ENCODE measurements around the gene TFEB. TPM values are rescaled to one million over a fixed set of nuclear protein-coding genes. Genes with fewer than 3 reads are reported as not detected.

Gene TFEB
- total and polyA plus RNA-seq, 10 of the 15 experiments (the other 5 are each of a cell fraction or from before 2014, with no cell fraction given) = 0.84 to 108 (median 60.8) TPM

- H3K4me3 ChIP-seq = no peak overlapping the region
- H3K9ac ChIP-seq (ENCODE audit: control insufficient read depth, insufficient read depth, low read length) = no peak overlapping the region
- no peaks in the 10 kb centered on the region for H3K79me2 ChIP-seq (ENCODE audit: control insufficient read depth, insufficient read depth, low read length)
- no peaks in the 10 kb centered on the region for H3K9me3 ChIP-seq (replicated peaks; ENCODE audit: control insufficient read depth, insufficient read depth, low read length)
- H2AFZ ChIP-seq (ENCODE audit: control insufficient read depth, low read depth, low read length) = no peak overlapping the region
- no peaks in the 10 kb centered on the region for H3K36me3 ChIP-seq (ENCODE audit: control insufficient read depth in 2 of 2, insufficient read depth in 2 of 2, low read length in 1 of 2)
- DNase-seq (ENCODE audit: low read depth, low spot score) (no peak), FAIRE-seq (no peak), ATAC-seq (no peak)
- BruUV-seq (replicated peaks) = no TSS peak
- peaks cover 8 to 18% of the 10 kb centered on the region in 2 experiments for H3K27me3 ChIP-seq (replicated peaks in 1 of 2; ENCODE audit: control insufficient read depth in 2 of 2, insufficient read depth in 2 of 2, low read length in 1 of 2)
- no peaks in the 10 kb centered on the region for H4K20me1 ChIP-seq (ENCODE audit: control insufficient read depth, insufficient read depth)
- intact Hi-C loops (cut with micrococcal nuclease; ENCODE audit: unreplicated experiment) (no loop called here), in situ Hi-C loops (cut with MboI) (no loop called here)
- WGBS (ENCODE audit: insufficient coverage, insufficient replicate concordance, low lambda C conversion rate, missing lambda C conversion rate) = 49% methylated on average over 51 of the region's 54 CpGs
- ChIA-PET POLR2A (no interaction called here), RAD21 (ENCODE audit: unreplicated experiment) (no interaction called here), CTCF (no interaction called here), SMC1A (ENCODE audit: uncharacterized antibody, unreplicated experiment) (no interaction called here)
- no peak overlapping the region for H3K4me2 ChIP-seq (ENCODE audit: control insufficient read depth, insufficient read depth)
- no peaks in the 10 kb centered on the region for H3K4me1 ChIP-seq (ENCODE audit: control insufficient read depth, insufficient read depth, low read length)
- H3K27ac ChIP-seq (ENCODE audit: control insufficient read depth, insufficient read depth) = no peak overlapping the region
- TF ChIP-seq YBX1 (IDR thresholded peaks at IDR 0.05) = no peak
Measured at GRCh38 chr6:41637194-41638001, 98.0 kb downstream of the TFEB start.

GRCh38 chr6:41636833-41637193, 98.6 kb downstream of the TFEB start:
- Histone ChIP-seq H3K36me3 (ENCODE audit: control insufficient read depth in 2 of 2, insufficient read depth in 2 of 2, low read length in 1 of 2) (no peaks in the 10 kb centered on the region), H3K9me3 (replicated peaks; ENCODE audit: control insufficient read depth, insufficient read depth, low read length) (no peaks in the 10 kb centered on the region), H4K20me1 (ENCODE audit: control insufficient read depth, insufficient read depth) (no peaks in the 10 kb centered on the region), H3K4me1 (ENCODE audit: control insufficient read depth, insufficient read depth, low read length) (no peaks in the 10 kb centered on the region), H2AFZ (ENCODE audit: control insufficient read depth, low read depth, low read length) (no peak overlapping the region), H3K9ac (ENCODE audit: control insufficient read depth, insufficient read depth, low read length) (no peak overlapping the region), H3K79me2 (ENCODE audit: control insufficient read depth, insufficient read depth, low read length) (no peaks in the 10 kb centered on the region), H3K4me3 (no peak overlapping the region), H3K27me3 (replicated peaks in 1 of 2; ENCODE audit: control insufficient read depth in 2 of 2, insufficient read depth in 2 of 2, low read length in 1 of 2) (peaks cover 8 to 18% of the 10 kb centered on the region in 2 experiments), H3K27ac (ENCODE audit: control insufficient read depth, insufficient read depth) (no peak overlapping the region), H3K4me2 (ENCODE audit: control insufficient read depth, insufficient read depth) (no peak overlapping the region)
- ChIA-PET RAD21 (ENCODE audit: unreplicated experiment) (no interaction called here), CTCF (no interaction called here), SMC1A (ENCODE audit: uncharacterized antibody, unreplicated experiment) (no interaction called here), POLR2A (no interaction called here)
- WGBS (ENCODE audit: insufficient coverage, insufficient replicate concordance, low lambda C conversion rate, missing lambda C conversion rate) = 63% methylated on average over 18 of the region's 31 CpGs
- no peak for FAIRE-seq
- BruUV-seq (replicated peaks) = no TSS peak
- ATAC-seq = no peak
- no peak for DNase-seq (ENCODE audit: low read depth, low spot score)
- intact Hi-C loops (cut with micrococcal nuclease; ENCODE audit: unreplicated experiment) = no loop called here
- in situ Hi-C loops (cut with MboI) = no loop called here
- TF ChIP-seq BCL3 (IDR thresholded peaks at IDR 0.05; ENCODE audit: borderline replicate concordance, insufficient read depth, low read depth, low read length, poor library complexity, severe bottlenecking) (no peak), SP1 (IDR thresholded peaks at IDR 0.05; ENCODE audit: low read depth, low read length) (no peak), POU2F2 (IDR thresholded peaks at IDR 0.05; ENCODE audit: borderline replicate concordance, low read depth, low read length) (no peak), TCF12 (IDR thresholded peaks at IDR 0.05; ENCODE audit: low read depth, low read length) (no peak), RAD51 (IDR thresholded peaks at IDR 0.05) (no peak), SREBF1 (IDR thresholded peaks at IDR 0.05; ENCODE audit: low read length) (no peak), POLR2AphosphoS2 (IDR thresholded peaks at IDR 0.05; ENCODE audit: low read depth, low read length) (no peak), CREB1 (IDR thresholded peaks at IDR 0.05; ENCODE audit: low read depth) (no peak), IRF4 (IDR thresholded peaks at IDR 0.05; ENCODE audit: low read depth, low read length) (no peak), MLLT1 (IDR thresholded peaks at IDR 0.05) (no peak), RB1 (IDR thresholded peaks at IDR 0.05; ENCODE audit: borderline replicate concordance) (no peak), EZH2 (IDR thresholded peaks at IDR 0.05; ENCODE audit: borderline replicate concordance, control insufficient read depth, low read depth, low read length) (no peak)

Measured in GM12878 (cell line).